Uterus (tissue), 2 donors: ENCODE data around the gene CALHM2.

Experiments used
- POLR2A ChIP-seq, 2 donors: fragments of 450-650 bp; IDR thresholded peaks; one replicate each; pipeline ENCODE4 v1.6.1; 2016; ENCODE audit warnings: antibody characterized with exemption in 2 of 2, mild to moderate bottlenecking in 1 of 2, moderate library complexity in 1 of 2
- TF ChIP-seq, protein P1 (sequence below), 4 experiments: fragments of 200-600 bp in 2 of 4; fragments of 450-650 bp in 2 of 4; sonication (generic) in 2 of 4; IDR thresholded peaks; one replicate each; pipeline ENCODE4 v1.5.1; 2016 to 2019; ENCODE audit warnings: antibody characterized with exemption in 4 of 4, mild to moderate bottlenecking in 2 of 4, moderate library complexity in 1 of 4

DNA sequence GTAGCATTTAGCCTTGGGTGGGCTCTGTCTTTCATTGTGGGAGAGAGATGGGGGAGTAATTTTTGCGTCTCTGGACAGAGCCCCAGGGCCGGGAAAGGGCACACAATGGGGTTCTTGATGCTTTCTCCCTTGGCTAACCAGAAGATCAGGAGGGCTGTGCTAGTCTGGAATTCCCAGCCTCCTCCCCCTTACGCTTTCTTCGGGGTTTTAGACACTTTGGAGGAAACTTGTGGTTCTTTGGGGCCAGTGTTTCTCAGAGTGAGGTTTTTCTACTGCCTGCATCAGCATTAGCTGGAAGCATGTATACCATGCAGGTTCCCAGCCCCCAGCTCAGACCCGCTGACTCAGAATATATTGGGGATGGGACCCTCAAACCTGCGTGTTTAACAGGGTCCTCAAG, 48.3 kb upstream of the CALHM2 start:
- TF ChIP-seq, protein P1, sequence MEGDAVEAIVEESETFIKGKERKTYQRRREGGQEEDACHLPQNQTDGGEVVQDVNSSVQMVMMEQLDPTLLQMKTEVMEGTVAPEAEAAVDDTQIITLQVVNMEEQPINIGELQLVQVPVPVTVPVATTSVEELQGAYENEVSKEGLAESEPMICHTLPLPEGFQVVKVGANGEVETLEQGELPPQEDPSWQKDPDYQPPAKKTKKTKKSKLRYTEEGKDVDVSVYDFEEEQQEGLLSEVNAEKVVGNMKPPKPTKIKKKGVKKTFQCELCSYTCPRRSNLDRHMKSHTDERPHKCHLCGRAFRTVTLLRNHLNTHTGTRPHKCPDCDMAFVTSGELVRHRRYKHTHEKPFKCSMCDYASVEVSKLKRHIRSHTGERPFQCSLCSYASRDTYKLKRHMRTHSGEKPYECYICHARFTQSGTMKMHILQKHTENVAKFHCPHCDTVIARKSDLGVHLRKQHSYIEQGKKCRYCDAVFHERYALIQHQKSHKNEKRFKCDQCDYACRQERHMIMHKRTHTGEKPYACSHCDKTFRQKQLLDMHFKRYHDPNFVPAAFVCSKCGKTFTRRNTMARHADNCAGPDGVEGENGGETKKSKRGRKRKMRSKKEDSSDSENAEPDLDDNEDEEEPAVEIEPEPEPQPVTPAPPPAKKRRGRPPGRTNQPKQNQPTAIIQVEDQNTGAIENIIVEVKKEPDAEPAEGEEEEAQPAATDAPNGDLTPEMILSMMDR (IDR thresholded peaks at IDR 0.05), result no peak
- TF ChIP-seq POLR2A (IDR thresholded peaks at IDR 0.05), result no peak
